Erythroblast (primary cell): ENCODE data around the gene GNAQ.
A peak's percentile ranks its signal among the peaks of the same experiment; 100 is the strongest.
"Not testable (repeated sequence)": the region's sequence is repeated elsewhere in the genome, so short reads cannot be mapped to it uniquely, and the experiment has no call there.

Experiments
- DNase-seq, 2 experiments: peaks; one replicate each; lab custom pipeline; 2025; lab: John Stamatoyannopoulos, UW
- GATA1 ChIP-seq: IDR thresholded peaks from 2 replicates; pipeline ENCODE4 v1.6.1; 2011; ENCODE audit warnings: low read depth, mild to moderate bottlenecking, control low read depth, low read length, moderate library complexity
- POLR2A ChIP-seq: IDR thresholded peaks from 2 replicates; pipeline ENCODE4 v1.6.1; 2011; ENCODE audit warnings: mild to moderate bottlenecking, low read length

GNAQ gene

GRCh38 chr9:77881111-77881510 lies 150.5 kb downstream of the GNAQ start:
- no peak for DNase-seq
- TF ChIP-seq GATA1 (no peak), POLR2A (no peak)

- TF ChIP-seq GATA1, result no peak
- TF ChIP-seq POLR2A, result no peak
- no peak for DNase-seq
Measured at GRCh38 chr9:77879437-77879943, 152.1 kb downstream of the GNAQ start.

GRCh38 chr9:77878793-77879192 lies 152.8 kb downstream of the GNAQ start:
- not testable (repeated sequence) for DNase-seq

DNA sequence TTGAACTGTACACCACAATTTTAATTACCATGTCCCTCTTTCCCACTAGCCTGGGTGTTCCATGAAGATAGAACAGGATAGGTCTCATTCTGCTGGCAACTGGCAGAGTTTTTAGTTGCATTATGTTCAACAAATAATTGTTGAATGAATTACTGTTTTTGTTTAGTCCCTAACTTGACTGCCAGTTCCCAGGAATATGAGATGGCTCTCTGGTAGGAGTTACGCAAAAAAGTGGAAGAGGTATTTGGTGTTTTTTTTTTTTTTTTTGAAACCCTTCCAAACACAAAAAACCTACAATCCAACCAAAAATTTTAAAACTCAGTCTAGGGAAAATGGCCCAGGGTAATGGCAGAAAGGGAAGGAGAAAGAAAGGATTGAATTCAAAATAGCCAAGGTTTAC lies 153.6 kb downstream of the GNAQ start:
- DNase-seq, result no peak
- TF ChIP-seq GATA1 (no peak), POLR2A (no peak)

- DNase-seq, result no peak
- TF ChIP-seq POLR2A (no peak), GATA1 (no peak)
Measured at GRCh38 chr9:77876590-77876989, 155.0 kb downstream of the GNAQ start.

DNA sequence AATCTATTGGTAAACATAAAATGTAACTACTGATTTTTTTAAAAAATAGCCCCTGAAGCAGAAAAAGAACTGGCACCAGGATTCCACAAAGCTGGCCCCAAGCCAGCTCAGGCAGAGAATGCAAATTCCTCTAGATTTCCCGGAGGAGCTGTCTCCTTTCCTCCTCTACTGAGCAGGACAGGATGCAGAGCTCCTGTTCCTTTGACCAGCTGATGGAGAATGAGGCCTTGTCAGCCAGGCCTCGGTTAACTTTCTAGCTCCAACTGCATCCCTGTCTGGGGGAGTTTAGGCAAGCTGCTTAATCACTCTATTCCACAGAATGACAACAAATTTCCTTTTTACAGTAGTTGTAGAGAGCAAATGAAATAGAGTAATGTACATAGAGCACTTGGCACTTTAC lies 155.5 kb downstream of the GNAQ start:
- no peak for DNase-seq
- TF ChIP-seq POLR2A, result no peak
- TF ChIP-seq GATA1, result no peak

DNA sequence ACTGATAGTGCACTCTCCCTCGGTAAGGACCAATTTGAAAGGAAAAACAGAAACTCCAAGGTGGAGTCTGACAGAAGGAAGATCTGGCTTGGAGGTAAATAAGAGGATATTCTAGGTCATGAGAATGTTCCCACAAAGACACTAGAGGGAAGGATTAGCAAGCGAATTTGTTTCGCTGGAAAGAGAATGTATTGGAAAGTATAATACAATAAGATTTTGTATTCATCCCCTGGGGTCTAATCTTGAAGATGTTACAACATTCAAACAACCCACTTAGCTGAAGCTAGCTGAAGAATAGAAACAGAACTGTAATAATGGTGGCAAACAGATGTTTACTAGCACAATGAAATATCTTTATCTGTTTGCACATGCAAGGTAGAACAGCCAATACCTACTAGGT lies 158.7 kb downstream of the GNAQ start:
- TF ChIP-seq POLR2A (no peak), GATA1 (no peak)
- DNase-seq, result no peak

DNA sequence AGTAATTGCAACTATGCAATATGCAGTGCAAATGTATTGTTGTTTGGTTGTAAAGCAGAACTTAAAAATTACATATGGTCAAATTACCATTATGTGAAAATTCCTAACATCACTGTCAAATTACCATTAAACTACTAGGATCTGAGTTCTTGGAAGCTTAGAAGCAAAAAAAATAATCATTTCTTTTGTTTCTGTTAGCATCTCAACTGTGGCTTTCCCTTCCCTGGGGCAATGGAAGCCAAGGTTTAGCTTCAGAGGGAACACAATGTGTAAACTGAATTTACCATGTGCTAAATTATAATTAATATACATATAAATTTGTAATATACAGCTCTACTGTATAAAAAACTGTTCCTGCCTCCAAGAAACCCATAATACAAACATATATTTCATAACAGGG lies 159.4 kb downstream of the GNAQ start:
- DNase-seq, result no peak
- TF ChIP-seq GATA1 (no peak), POLR2A (no peak)

- TF ChIP-seq GATA1 (no peak), POLR2A (no peak)
- DNase-seq, result no peak
Measured at GRCh38 chr9:77871483-77871882, 160.1 kb downstream of the GNAQ start.

DNA sequence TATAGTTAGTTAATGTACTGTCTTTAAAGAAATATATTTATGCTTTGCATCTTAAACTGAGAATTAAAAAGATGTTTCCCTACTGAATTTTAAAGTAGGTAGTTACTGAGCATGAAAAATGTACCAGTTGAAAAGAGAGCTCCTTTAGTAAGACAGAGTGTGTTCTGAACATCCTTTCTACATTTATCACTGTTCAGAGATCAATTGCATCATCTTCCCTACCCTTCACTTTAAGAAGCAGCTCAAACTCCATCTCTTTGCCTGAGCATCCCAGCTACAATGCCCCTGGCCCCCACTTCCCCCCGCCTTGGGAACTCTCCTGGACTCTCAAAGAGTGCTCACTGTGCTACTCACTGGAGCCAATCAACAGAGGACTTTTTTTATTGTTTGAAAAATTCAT lies 164.7 kb downstream of the GNAQ start:
- TF ChIP-seq GATA1 (no peak), POLR2A (no peak)
- DNase-seq, result peak; percentile 7 to 39

DNA sequence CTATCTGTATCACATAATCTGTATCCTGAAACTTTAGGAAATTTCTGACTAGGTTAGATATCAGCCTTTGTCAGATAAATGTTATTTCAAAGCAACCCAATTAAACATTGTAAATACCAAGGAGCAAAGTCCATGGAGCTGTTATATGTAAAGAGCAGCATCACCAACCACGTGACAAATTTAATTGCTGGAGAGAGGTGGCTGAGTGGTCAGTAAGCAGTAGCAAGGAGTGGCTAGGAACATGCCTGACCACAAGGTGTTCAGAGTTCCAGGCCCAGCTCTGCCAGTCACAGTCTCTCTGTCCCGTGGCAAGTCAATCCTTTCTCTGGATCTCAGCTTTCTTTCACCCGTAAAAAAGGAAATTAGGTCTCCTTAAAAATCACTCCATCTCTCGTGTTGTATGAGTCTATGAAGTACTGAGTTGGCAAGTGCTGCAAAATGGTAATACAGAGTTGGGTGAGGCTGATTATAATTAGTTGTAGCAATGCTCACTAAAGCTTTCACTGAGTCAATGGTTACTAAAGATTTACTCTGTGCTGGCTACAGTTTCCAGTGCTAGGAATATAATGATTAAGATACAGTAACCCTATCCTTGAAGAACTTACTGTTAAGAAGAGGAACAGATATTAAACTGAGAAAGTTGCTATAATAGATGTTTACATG lies 166.1 kb downstream of the GNAQ start:
- no peak for DNase-seq
- no peak for TF ChIP-seq POLR2A
- TF ChIP-seq GATA1, result no peak

- no peak for TF ChIP-seq POLR2A
- no peak for TF ChIP-seq GATA1
- peak; percentile 18 to 30 for DNase-seq
Measured at GRCh38 chr9:77864211-77864889, 167.3 kb downstream of the GNAQ start.

GRCh38 chr9:77863638-77864037 lies 168.0 kb downstream of the GNAQ start:
- not testable (repeated sequence) for DNase-seq

DNA sequence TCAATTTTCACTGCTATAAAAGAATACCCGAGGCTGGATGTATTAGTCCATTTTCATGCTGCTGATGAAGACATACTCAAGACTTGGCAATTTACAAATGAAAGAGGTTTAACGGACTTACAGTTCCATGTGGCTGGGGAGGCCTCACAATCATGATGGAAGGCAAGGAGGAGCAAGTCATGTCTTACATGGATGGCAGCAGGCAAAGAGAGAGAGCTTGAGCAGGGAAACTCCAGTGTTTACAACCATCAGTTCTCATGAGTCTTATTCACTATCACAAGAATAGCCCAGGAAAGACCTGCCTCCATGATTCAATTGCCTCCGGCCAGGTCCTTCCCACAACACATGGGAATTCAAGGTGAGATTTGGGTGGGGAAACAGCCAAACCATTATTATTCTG lies 170.7 kb downstream of the GNAQ start:
- DNase-seq, result not testable (repeated sequence)

GRCh38 chr9:77857513-77858259 lies 173.9 kb downstream of the GNAQ start:
- no peak for TF ChIP-seq POLR2A
- no peak for TF ChIP-seq GATA1

More at GRCh38 chr9:77857513-77858259, 173.9 kb downstream of the GNAQ start:
- DNase-seq, result no peak
